NCI-H146 treated with DMSO at 0.1 percent for 48 hours (cell line): Measurements from ENCODE around the gene RNF103.
"Not testable (repeated sequence)": the region's sequence is repeated elsewhere in the genome, so short reads cannot be mapped to it uniquely, and the experiment has no call there.

ENCODE experiments used
- DNase-seq: peaks from one replicate; lab custom pipeline; 2025; ENCODE audit not compliant: unreplicated experiment; lab: John Stamatoyannopoulos, UW

RNF103 gene

DNA sequence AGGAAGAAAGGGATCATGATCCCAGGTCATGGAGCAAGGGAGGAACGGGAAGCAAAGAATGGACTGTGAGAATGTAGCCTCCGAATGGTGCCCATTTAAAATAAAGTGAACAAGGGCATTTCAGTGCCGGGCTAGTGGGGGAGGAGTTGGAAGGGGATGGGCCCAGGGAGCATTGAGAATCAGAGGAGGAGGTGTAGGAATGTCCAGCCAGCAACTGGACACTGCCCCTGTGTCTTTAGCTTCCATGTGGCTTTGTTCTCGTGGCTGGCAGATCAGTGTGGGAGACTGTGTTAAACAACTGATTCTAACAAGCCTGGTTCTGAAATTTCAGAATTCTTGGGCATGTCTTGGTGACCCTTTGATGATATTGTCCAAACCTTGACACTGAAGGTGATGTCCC lies 1.4 kb upstream of the RNF103 start:
- no peak for DNase-seq

DNA sequence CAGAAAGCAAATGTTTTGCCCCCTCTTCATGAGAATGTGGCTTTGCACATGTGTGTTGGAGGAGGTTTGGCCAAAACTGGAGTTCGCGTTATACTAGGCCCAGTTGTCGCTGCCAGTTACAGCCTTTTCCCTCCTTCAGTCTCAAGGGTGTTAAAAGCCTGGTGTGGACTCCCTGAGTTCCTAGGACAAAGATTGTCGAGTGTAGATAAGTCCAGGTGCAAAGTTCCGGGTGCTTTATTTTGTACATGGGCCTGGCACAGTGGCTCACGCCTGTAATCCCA lies 542 bp upstream of the RNF103 start:
- no peak for DNase-seq

DNA sequence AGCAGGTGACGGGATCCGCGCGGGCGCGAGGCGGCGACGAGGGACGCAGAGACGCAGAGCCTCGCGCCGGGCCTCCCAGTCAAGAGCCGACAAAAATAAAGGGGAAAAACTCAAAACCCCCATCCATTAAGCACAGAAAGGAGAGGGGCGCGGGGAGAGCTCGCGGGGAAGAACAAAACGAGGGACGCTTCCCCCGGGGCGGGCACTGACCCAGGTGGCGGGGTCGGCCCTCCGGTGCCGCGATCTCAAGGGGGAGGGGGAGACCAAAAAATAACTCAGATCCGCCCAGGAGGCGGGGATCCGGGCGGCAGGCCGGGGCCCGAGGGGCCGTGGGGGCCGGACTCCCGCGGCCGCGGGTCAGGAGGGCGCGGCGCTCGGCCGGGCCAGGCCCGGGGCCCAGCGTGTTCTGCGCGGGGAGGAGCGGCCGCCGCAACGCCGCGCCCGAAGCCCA lies 597 bp downstream of the RNF103 start:
- DNase-seq: no peak

DNA sequence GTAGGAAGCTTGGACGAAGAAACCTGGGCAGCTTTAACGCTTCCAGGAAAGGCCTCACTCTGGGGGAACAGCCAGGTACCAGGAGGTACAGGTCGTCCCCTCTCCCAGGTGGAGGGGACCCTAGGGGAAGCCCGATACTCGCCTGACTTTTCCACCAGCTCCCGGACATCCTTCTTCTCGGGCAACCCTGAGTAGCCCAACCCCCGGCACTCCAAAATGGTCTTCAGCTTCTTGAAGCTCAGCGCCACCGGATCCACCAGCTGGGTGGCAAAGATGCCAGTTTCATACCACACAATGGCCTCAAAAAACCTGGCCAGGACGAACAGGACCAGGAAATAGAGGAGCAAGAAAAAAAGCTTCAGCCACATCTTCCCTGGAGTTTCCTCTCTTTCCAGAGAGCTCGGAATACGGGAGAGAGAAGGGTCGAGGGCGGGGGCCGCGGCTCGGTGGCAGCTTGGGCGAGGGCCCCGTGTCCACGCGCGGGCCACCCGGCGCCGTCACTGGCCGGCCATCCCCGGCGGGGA lies 1.1 kb downstream of the RNF103 start:
- DNase-seq: no peak

DNA sequence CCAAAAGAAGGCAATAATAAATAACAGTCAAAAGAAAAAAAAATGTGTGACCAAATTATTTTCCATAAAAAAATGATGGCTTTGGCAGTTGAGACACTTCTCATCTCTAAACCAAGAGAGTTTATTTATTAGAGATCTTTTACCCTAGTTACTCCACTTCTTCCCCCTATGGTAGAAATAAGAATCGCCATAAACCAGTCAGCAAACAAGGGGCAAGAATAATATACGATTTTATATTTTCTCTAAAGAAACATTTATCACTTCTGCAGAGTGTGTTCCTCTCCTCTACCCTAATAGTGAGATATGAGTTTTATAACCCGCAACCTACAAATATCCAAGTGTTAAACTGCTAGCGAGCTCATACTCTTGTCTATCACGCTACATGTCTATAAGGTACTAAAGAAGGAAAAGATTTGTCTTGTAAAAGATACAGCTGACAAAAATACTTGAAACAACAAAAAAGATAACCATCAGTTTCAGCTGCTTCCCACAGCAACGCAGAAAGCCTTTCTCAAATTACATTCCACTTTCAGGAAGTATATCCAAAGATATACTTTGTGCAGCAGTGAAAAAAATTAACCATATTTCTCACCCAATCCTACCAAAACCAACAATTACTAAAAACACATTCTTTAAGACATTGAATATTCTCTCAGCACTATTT lies 2.3 kb downstream of the RNF103 start:
- DNase-seq: no peak

DNA sequence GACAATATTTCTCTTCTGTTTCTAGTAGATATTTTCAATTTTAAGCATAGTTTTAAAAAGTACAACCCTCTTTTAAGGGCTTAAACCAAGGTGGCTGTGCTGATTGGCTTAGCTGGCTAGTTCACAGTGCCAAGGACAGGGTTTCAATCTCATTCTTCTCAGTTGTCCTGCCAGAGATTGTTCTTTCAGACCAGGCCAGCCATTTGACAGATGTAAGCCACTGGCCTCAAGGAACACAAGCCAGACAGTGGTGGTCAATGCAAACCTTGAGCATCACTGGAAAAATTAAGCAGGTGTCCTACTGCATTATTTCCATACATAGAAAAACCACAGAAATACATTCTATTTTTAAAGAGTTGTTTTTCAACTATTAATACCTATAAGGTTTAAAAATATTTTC lies 5.9 kb downstream of the RNF103 start:
- DNase-seq: no peak

DNA sequence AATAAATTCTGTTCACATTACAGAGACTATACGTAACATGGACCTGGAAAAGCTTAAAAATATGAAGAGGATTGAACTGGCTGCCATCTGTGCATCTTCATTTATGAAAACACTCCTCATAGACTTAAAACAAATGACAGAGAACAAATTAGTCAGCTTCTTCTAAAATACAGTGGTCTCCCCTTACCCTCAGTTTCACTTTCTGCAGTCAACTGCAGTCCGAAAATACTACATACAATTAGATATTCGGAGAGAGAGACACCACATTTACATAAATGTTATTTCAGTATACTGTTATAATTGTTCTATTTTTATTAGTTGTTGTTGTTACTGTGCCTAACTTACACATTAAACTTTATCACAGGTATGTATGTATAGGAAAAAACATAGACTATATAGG lies 6.5 kb downstream of the RNF103 start:
- no peak for DNase-seq

DNA sequence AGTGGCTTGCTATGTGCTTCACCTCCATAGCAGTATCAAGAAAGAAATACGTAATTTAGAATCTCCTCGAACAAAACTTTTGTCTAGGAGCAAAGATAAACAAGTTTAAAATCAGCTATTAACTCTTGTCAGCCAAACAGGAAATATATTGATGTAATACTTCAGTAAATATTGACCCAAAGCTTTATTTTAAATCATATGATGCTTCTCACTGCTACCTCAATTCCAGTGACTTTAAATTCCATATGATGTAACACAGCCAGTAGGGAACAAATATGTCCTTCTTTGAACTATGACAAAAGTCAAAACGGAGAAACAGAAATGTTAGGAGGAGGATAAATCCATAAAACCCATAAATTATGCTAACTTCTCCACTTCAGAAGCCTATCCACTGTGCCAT lies 7.2 kb downstream of the RNF103 start:
- no peak for DNase-seq

DNA sequence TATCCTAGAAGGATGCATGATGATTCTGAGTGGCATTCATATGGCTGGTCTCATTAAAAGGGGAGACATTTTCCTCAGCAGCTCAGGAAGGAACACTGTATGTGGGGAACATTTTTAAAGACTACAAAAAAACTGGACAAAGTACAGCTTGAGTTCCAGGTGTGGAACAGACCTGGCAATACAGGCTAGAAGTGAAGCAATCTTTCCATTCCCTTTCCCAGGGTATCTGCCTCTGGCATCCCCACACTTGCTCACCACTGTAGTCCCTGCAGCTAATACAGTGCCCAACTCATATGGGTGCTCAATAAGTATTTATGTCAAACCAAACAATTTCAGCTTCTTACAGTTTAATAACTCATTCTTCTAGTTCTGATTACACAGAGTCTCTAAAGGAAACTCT lies 8.1 kb downstream of the RNF103 start:
- DNase-seq: no peak

DNA sequence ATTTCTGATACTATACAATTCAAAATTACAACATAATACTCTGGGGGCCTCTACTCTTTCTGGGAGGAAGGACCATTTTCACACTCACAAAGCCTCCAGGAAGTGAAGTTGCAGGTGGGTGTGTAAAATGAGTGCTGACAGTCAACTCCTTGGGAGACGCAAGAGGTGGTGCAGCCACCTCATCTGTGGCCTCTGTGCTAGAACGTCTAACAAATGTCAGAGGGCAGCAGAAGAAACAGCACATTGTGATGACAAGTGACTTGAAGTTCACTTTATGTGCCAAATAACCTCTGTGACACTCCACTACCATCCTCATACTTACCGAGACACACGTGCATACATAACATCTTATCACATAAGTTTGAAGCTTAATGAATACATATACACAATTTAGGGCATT lies 10.2 kb downstream of the RNF103 start:
- DNase-seq: no peak

DNA sequence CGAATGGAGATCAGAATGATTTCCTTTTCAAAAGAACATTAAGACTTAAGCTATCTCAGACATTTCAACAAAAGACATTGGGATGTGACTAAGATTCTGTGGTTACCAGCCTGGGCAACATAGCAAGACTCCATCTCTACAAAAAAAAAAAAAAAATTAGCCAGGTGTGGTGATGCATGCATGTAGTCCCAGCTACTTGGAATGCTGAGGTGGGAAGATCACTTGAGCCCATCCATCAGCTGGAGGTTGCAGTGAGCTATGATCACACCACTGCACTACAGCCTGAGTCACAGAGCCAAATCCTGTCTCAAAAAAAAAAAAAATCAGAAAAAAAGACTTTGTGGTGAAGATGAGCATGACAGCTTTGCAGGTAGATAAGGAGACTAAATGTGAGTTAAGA lies 12.8 kb downstream of the RNF103 start:
- no peak for DNase-seq

DNA sequence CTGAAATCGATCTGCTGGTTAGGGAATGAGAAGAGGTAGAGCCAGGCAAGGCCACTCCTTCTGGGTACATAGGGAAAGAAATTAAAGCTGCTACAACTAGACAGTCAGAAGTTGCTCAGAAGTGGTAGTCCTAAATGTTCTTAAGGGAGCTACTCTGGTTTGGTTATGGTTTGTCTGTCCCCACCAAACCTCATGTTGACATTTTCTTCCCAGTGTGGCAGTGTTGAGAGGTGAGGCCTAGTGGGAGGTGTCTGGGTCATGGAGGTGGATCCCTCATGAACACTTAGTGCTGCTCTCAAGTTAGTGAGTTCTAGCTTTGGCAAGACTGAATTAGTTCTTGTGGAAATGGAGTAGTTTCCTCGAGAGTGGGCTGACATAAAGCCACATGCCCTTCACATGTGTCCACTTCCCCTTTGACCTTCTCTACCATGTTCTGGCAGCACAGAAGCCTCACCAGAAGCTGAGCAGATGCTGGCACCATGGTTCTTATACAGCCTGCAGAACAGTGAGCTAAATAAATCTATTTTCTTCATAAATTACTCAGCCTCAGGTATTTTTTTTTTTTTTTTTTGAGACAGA lies 14.7 kb downstream of the RNF103 start:
- DNase-seq: no peak

DNA sequence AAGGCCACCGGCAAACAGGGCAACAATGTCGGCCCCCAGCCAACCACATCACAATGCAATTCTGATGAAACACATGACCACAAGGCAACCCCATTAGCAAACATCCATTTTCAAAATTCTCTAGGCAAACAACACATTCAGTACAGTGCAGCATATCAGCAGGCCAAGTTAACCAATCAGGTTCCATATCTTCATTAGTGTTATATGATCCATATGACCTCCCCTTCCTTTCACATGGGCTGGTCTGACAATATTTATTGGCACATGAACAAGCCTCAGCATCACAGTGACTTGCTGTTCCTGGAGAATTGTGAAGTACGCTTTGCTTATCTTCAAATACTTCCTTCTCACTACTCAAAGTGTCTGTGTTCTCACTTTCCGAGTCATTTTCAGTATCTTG lies 19.8 kb downstream of the RNF103 start:
- no peak for DNase-seq

DNA sequence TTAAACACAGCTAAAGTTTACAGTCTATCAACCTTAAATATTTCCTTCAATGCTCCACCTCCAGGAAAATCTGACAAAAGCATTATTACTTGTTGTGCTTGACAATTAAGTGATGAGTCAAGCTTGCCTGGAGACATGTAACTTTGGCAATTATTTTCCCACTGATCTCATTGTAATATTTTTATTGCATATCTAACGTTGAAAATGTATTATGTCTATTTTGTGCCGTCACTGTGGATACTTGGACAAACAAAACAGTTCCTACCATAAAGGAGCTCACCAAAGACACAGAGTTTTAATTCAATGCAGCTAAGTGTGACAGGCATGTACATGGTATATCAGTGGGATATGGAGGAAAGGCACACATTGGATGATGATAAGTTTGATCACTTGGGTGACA lies 24.7 kb downstream of the RNF103 start:
- DNase-seq: no peak

DNA sequence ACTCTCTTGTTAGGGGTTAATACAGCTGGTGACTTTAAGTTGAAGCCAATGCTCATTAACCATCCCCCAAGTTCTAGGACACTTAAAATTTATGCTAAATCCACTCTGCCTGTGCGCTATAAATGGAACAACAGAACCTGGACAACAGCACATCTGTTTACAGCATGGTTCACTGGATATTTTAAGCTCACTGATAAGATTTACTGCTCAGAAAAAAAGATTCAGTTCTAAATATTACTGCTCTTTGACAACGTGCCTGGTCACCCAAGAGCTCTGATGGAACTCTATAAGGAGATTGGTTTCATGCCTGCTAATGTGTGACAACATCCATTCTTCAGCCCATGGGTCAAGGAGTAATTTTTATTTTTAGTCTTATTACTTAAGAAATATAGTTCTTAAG lies 27.5 kb downstream of the RNF103 start:
- DNase-seq: no peak

DNA sequence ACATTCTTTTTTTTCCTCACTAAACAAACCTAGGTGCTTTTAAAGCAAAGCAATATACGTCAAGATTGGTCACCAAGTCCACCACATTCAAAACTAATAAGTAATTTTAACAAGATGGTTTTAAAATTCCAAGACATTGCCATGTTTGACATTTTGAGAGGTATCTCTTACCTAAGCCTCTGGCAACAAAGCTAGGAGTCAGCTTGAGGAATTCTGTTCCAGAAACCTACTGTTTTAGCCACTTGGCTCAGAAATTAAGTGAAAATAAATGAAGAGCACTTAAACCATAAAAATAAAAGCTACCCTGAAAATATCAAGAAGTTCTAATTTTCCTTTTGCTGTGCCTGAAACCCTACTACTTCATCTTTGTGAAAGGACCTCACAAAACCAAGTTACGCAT lies 30.4 kb downstream of the RNF103 start:
- no peak for DNase-seq

DNA sequence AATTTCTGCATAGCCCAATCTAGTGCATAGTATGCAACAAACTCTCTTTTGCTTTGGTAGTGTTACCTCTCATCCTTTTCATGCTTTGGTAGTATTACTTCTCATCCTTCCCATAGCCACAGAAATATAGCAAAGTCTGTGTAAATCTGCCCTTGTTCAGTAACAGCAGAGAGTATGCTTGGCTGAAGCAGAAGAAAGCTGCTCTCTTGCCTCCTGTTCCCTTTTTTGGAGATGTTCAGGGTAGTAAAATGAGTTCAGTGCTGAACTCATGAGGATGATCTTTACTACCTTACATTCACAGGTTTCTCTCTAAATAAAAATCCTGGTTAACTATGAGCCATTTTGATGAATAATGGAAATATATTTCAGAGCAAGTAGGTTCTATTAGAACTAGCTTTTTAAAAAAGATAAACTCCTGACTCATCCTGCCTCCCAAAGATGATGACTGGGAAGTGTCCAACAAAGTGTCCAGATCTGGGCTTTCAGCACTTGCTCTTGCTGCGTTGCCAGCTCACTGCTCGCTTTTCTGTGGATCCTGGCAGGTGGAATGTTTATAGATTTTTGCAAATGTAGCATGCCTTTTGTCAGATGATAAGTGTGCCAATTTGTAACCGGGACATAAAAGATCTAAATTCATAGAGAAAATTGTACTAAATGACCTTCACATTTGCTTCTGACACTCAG lies 31.0 kb downstream of the RNF103 start:
- DNase-seq: no peak

DNA sequence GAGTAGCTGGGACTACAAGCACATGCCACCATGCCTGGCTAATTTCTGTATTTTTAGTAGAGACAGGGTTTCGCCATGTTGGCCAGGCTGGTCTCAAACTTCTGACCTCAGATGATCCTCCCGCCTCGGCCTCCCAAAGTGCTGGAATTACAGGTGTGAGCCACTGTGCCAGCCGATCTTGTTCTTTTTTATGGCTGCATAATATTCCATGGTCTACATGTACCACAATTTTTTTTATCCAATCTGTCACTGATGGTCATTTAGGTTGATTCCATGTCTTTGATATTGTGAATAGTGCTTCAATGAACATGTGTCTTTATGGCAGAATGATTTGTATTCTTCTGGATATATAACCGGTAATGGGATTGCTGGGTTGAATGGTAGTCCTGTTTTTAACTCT lies 34.0 kb downstream of the RNF103 start:
- DNase-seq: not testable (repeated sequence)

DNA sequence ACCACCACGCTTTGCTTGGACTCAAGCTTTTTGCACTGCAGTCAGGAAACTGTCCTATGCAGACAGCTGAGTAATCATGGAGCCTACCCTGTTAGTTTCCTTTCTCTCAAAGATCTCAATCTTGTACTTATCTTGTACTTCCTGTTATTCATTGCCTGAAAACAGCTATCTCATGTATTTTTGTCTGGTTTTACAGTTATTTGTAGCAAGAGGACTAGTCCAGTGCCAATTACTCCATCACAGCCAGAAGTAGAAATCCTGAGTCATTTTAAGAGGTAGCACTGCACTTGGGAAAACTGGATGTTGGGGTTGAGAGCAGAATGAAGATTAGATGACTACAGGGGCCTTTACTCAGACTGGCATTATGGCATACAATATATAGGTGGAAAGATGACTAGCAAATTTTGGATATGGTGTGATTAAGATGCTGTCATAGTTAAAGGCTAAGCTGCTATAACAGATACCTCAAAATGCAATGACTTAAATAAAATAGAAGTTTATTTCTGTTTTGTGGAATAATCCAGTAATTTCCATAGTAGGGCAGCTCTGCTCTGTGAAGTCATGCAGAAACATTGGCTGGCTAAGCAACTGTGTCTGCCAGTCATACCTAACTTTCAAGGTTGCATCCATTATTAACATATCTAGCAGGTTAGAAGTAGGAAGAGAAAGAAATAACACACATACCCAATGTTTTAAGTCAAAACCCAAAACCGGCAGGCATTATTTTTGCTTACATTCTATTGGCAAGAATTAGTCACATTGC lies 39.3 kb downstream of the RNF103 start:
- DNase-seq: no peak

DNA sequence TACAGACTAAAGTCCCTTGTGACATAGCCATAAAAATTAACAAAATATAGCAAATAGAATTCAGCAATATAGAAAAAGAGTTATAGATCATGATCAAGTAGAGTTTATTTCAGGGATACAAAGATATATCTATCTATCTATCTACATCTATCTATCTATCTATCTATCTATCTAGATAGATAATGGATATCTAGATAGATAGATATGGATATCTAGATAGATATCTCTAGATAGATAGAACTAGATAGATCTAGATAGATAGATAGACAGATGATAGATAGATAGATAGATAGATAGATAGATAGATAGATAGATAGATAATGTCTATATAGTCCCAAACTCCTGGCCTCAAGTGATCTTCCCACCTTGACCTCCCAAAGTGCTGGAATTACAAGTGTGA lies 43.1 kb downstream of the RNF103 start:
- no peak for DNase-seq

DNA sequence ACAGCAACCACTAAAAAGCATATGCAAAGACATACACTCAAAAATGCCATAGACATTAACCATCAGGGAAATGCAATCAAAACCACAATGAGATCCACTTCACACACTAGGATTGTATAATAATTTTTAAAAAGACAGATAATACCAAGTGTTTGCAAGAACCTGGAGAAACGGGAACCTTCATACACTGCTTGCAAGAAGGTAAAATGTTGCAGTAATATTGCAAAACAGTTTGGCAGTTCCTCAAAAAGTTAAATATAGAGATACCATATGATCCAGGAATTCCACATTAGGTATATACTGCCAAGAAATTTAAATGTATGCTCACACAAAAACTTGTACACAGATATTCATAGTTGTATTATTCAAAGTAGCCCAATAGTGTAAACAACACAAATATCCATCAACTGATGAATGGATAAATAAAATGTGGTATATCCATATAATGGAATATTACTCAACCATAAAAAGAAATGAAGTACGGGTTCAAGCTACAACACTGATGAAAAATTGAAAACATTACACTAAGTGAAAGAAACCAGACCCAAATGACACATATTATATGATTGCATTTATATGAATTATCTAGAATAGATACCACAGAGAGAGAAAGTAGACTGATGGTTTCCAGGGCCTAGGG lies 45.7 kb downstream of the RNF103 start:
- no peak for DNase-seq
